ENCODE data around the gene NOP58.

GRCh38 chr2:202335791-202336467 lies 70.4 kb downstream of the NOP58 start:
- TF ChIP-seq CTCF (IDR thresholded peaks at IDR 0.05) (no peak), POLR2A (IDR thresholded peaks at IDR 0.05) (no peak)

All from esophagus squamous epithelium (tissue), 4 donors.